Esophagus muscularis mucosa (tissue), 3 donors: ENCODE measurements around the gene EXOC3.

Source experiments
- CTCF ChIP-seq, 3 experiments: fragments of 200-600 bp in 2 of 3; fragments of 450-650 bp in 1 of 3; sonication (generic) in 2 of 3; IDR thresholded peaks; one replicate each; pipeline ENCODE4 v1.5.1; 2017 to 2019; ENCODE audit warnings: antibody characterized with exemption in 3 of 3, mild to moderate bottlenecking in 2 of 3, moderate library complexity in 1 of 3
- POLR2A ChIP-seq: fragments of 450-650 bp; IDR thresholded peaks from one replicate; pipeline ENCODE4 v1.6.1; 2017; ENCODE audit warnings: antibody characterized with exemption, moderate library complexity, mild to moderate bottlenecking, low read depth
- POLR2AphosphoS5 ChIP-seq, 2 donors: sonication (generic); formaldehyde crosslinking; IDR thresholded peaks; one replicate each; pipeline ENCODE4 v1.6.1; 2017; ENCODE audit warnings: antibody characterized with exemption in 2 of 2

DNA sequence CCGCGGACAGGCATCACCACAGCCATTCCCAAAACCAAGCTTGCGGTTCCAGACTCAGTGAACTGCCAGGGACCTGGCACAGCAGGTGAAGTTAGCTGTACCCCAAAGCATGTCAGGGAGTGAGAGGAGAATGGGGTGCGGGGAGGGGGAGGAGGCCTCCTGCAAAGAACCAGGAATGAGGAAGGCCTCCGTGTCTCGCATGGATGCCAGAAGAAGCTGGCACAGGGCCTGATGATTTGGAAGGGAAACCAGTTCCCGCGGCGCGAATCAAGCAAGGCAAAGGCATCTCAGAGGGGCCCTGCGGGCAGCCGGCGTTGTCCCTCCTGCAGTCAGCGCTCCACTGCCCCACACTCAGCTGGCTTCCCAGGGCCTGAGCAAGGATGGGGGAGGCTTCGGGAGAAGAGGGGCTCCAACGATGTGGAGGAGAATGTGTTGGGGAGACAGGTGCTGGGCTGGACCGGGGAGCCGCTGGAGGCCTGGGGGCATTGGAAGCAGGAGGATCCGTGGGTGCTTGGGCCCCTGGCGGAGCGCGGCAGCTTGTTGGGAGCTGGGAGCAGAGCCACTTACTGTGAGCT, 66.7 kb downstream of the EXOC3 start:
- TF ChIP-seq CTCF (IDR thresholded peaks at IDR 0.05): no peak
- TF ChIP-seq POLR2AphosphoS5 (IDR thresholded peaks at IDR 0.05): no peak
- no peak for TF ChIP-seq POLR2A
